Suprapubic skin (tissue), 4 donors: Measurements from ENCODE around the gene CPPED1. TPM values are rescaled to one million over a fixed set of nuclear protein-coding genes. Genes with fewer than 3 reads are reported as not detected.

Source experiments
- DNase-seq, 2 donors: peaks; one replicate each; pipeline ENCODE4 v3.0.0-alpha.2; 2019; ENCODE audit warnings: low spot score in 2 of 2
- H3K27ac ChIP-seq: fragments of 200-600 bp; sonication (generic); one replicate; pipeline ENCODE4 v1.5.1; 2019
- H3K27me3 ChIP-seq: fragments of 200-600 bp; sonication (generic); one replicate; pipeline ENCODE4 v1.5.1; 2019
- H3K36me3 ChIP-seq: fragments of 200-600 bp; sonication (generic); one replicate; pipeline ENCODE4 v1.5.1; 2019
- H3K4me1 ChIP-seq: fragments of 200-600 bp; sonication (generic); one replicate; pipeline ENCODE4 v1.5.1; 2019
- H3K4me3 ChIP-seq: fragments of 200-600 bp; sonication (generic); one replicate; pipeline ENCODE4 v1.5.1; 2019; ENCODE audit warnings: mild to moderate bottlenecking
- H3K9me3 ChIP-seq: fragments of 200-600 bp; sonication (generic); one replicate; pipeline ENCODE4 v1.5.1; 2019
- EP300 ChIP-seq: sonication (generic); formaldehyde crosslinking; IDR thresholded peaks from one replicate; pipeline ENCODE4 v1.6.1; 2017; ENCODE audit warnings: antibody characterized with exemption
- POLR2A ChIP-seq, 2 donors: fragments of 450-650 bp; IDR thresholded peaks; one replicate each; pipeline ENCODE4 v1.6.1; 2017; ENCODE audit warnings: antibody characterized with exemption in 2 of 2, mild to moderate bottlenecking in 2 of 2, moderate library complexity in 2 of 2
- POLR2AphosphoS5 ChIP-seq, 3 donors: sonication (generic); formaldehyde crosslinking; IDR thresholded peaks; one replicate each; pipeline ENCODE4 v1.6.1; 2017; ENCODE audit warnings: antibody characterized with exemption in 3 of 3
- WGBS: methylation state at CpG from one replicate; pipeline ENCODE4 v1.1.5; 2018; 5-methylcytosine and 5-hydroxymethylcytosine counted together
- total RNA-seq, 4 donors: library from RNA; depleted of rRNA; stranded (reverse); fragments of >200 nt; gene quantifications; one replicate each; pipeline ENCODE4 v1.1.0, GENCODE V29; 2016
- TF ChIP-seq, protein P1 (sequence below), 2 donors: fragments of 200-600 bp in 1 of 2; fragments of 450-650 bp in 1 of 2; sonication (generic) in 1 of 2; IDR thresholded peaks; one replicate each; pipeline ENCODE4 v1.5.1; 2016 to 2019; ENCODE audit warnings: antibody characterized with exemption in 2 of 2, mild to moderate bottlenecking in 1 of 2, moderate library complexity in 1 of 2

CPPED1 gene
- total RNA-seq, 4 donors from 2014 or later: 8.7 to 13.3 (median 10.7) TPM

DNA sequence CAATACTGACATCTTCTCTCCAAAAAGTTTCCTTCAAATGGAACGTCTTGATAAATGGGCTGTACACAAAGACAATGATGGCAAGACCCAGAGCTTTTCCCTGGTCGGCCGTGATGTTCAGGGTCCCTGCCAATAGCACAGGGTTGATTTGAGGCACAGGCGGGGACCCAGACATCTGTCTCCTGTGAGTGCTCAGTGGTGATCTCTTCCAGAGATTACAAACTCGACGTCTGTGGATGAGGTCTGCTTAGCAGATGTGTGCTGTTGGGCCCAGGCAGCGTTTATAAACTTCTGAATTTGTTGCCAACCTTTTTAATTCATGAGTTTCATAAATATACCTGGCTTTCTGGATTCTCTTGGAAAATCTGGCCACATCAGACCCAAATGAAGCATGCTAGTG is 14.9 kb downstream of the CPPED1 start:
- H3K4me1 ChIP-seq: no peaks in the 10 kb centered on the region
- no peaks in the 10 kb centered on the region for H3K27me3 ChIP-seq
- no peak for DNase-seq
- peaks cover 3% of the 10 kb centered on the region for H3K9me3 ChIP-seq
- TF ChIP-seq POLR2AphosphoS5 (IDR thresholded peaks at IDR 0.05): no peak
- no peak for TF ChIP-seq POLR2A (IDR thresholded peaks at IDR 0.05)
- no peak overlapping the region for H3K27ac ChIP-seq
- H3K4me3 ChIP-seq: no peak overlapping the region
- no peaks in the 10 kb centered on the region for H3K36me3 ChIP-seq
- WGBS: 82% methylated on average over 7 of the region's 7 CpGs

DNA sequence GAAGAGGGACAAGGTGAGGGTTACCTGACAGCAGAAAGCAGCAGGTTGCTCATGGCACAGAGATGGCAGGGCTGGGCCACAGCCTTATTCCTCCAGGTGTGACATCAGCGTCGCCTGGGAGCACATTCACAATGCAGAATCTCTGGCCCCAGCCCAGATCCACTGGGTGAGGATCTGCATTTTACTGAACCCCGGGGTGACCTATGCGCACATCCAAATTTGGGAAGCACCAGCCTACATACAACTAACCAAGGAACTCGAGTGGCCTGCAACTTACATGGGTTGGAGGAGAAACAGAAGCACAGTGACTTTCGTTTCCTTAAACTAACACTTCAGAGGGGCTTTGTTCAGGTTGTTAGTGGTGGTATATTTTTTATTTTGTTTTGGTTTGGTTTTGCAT is 17.6 kb downstream of the CPPED1 start:
- TF ChIP-seq POLR2AphosphoS5 (IDR thresholded peaks at IDR 0.05) (no peak), POLR2A (IDR thresholded peaks at IDR 0.05) (no peak), EP300 (no peak)
- TF ChIP-seq, protein P1, sequence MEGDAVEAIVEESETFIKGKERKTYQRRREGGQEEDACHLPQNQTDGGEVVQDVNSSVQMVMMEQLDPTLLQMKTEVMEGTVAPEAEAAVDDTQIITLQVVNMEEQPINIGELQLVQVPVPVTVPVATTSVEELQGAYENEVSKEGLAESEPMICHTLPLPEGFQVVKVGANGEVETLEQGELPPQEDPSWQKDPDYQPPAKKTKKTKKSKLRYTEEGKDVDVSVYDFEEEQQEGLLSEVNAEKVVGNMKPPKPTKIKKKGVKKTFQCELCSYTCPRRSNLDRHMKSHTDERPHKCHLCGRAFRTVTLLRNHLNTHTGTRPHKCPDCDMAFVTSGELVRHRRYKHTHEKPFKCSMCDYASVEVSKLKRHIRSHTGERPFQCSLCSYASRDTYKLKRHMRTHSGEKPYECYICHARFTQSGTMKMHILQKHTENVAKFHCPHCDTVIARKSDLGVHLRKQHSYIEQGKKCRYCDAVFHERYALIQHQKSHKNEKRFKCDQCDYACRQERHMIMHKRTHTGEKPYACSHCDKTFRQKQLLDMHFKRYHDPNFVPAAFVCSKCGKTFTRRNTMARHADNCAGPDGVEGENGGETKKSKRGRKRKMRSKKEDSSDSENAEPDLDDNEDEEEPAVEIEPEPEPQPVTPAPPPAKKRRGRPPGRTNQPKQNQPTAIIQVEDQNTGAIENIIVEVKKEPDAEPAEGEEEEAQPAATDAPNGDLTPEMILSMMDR (IDR thresholded peaks at IDR 0.05): no peak
- 90% methylated on average over 6 of the region's 6 CpGs for WGBS
- peaks cover 3% of the 10 kb centered on the region for H3K9me3 ChIP-seq
- H3K4me3 ChIP-seq: no peak overlapping the region
- H3K36me3 ChIP-seq: no peaks in the 10 kb centered on the region
- no peaks in the 10 kb centered on the region for H3K4me1 ChIP-seq
- no peaks in the 10 kb centered on the region for H3K27me3 ChIP-seq
- DNase-seq: no peak
- H3K27ac ChIP-seq: no peak overlapping the region

DNA sequence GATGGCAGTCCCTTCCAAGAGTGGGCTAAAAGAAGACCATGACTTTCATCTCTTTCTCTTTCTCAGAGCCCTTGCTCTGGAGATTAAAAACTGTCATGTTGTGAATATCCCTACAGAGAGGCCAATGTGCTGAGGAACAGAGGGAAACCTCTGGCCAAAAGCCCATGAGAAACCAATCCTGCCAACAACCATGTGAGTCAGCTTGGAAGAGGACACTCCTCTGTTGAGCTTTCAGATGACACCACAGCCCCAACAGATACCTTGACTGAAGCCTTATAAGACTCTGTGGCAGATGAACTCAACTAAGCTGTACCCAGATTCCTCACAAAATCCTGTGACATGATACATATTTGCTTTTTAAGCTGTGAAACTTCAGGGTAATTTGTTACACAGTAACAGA is 19.6 kb downstream of the CPPED1 start:
- Histone ChIP-seq H3K4me3 (no peak overlapping the region), H3K27ac (no peak overlapping the region), H3K27me3 (no peaks in the 10 kb centered on the region), H3K36me3 (peaks cover 13% of the 10 kb centered on the region), H3K9me3 (peaks cover 3% of the 10 kb centered on the region), H3K4me1 (no peaks in the 10 kb centered on the region)
- DNase-seq: no peak
- no peak for TF ChIP-seq POLR2AphosphoS5 (IDR thresholded peaks at IDR 0.05)
- TF ChIP-seq POLR2A (IDR thresholded peaks at IDR 0.05): no peak
- TF ChIP-seq, protein P1 (IDR thresholded peaks at IDR 0.05): no peak
- TF ChIP-seq EP300: no peak

DNA sequence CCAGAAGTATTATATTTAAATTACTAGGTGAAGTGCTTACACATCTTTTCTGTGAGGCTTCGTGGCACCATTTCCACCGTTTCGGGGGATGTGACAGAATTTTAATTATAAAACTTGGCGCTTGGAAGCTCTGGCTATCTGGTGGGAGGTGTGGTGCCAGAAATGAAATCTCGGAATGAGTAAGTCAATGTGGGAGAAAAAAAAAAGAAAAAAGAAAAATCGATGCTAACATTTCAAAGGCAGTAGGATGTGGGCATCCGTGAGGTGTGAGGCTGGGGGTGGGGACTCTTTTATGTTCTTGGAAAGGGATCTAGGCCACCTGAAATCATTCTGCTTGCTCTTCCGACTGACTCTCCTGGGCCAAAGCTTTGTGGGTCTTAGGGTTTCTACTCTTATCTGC is 21.9 kb downstream of the CPPED1 start:
- Histone ChIP-seq H3K4me3 (no peak overlapping the region), H3K4me1 (no peaks in the 10 kb centered on the region), H3K36me3 (peaks cover 15% of the 10 kb centered on the region), H3K27ac (no peak overlapping the region), H3K9me3 (no peaks in the 10 kb centered on the region), H3K27me3 (no peaks in the 10 kb centered on the region)
- TF ChIP-seq EP300 (no peak), POLR2AphosphoS5 (IDR thresholded peaks at IDR 0.05) (no peak), POLR2A (IDR thresholded peaks at IDR 0.05) (no peak)
- TF ChIP-seq, protein P1 (IDR thresholded peaks at IDR 0.05): no peak
- WGBS: 73% methylated on average over 8 of the region's 8 CpGs
- DNase-seq: no peak

DNA sequence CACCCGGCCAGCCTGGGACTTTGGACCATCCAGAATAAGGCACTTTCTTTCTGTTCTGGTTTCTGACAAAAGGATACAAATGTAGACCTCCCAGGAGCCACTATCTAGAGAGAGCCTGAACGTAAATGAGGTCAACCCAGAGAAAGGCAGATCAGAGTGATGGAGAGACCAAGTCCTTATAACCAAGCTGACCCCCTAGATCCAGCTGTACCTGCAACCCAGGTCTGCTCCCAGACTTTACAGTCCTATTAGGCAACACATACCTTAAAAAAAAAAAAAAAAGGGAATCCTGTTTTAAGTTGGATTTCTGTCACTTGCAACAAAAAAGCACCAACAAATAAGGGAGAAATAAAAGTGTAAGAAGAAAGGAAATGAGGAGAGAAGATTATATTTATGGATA is 23.2 kb downstream of the CPPED1 start:
- WGBS: 83% methylated on average over 2 of the region's 2 CpGs
- no peaks in the 10 kb centered on the region for H3K4me1 ChIP-seq
- H3K4me3 ChIP-seq: no peak overlapping the region
- no peak for DNase-seq
- TF ChIP-seq, protein P1 (IDR thresholded peaks at IDR 0.05): no peak
- TF ChIP-seq POLR2A (IDR thresholded peaks at IDR 0.05) (no peak), POLR2AphosphoS5 (IDR thresholded peaks at IDR 0.05) (no peak), EP300 (no peak)
- no peaks in the 10 kb centered on the region for H3K9me3 ChIP-seq
- no peaks in the 10 kb centered on the region for H3K27me3 ChIP-seq
- peaks cover 22% of the 10 kb centered on the region for H3K36me3 ChIP-seq
- no peak overlapping the region for H3K27ac ChIP-seq

DNA sequence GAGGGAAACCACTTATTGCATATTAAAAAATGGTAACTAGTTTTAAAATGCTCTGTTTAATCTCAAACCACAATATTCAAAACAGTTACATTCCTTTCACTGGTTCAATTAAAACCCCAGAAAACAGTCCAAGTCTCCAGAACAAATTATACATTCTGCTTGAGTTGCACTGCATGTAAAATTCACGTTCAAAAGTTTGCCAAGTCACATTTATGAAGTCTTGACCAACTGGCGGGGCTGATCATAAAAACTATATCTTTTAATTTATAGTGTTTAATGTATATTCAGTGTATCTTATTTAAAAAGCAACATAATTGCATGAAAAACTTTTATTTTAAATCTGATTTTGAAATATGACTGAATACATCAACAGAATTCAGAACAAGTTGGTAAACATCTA is 25.0 kb downstream of the CPPED1 start:
- no peaks in the 10 kb centered on the region for H3K9me3 ChIP-seq
- H3K27ac ChIP-seq: no peak overlapping the region
- DNase-seq: no peak
- peaks cover 22% of the 10 kb centered on the region for H3K36me3 ChIP-seq
- WGBS: 85% methylated on average over 2 of the region's 2 CpGs
- TF ChIP-seq EP300: no peak
- TF ChIP-seq, protein P1 (IDR thresholded peaks at IDR 0.05): no peak
- TF ChIP-seq POLR2AphosphoS5 (IDR thresholded peaks at IDR 0.05): no peak
- no peak for TF ChIP-seq POLR2A (IDR thresholded peaks at IDR 0.05)
- no peak overlapping the region for H3K4me3 ChIP-seq
- H3K4me1 ChIP-seq: no peaks in the 10 kb centered on the region
- no peaks in the 10 kb centered on the region for H3K27me3 ChIP-seq
